CD1c-positive myeloid dendritic cell (primary cell): Measurements from ENCODE around the gene EEPD1.
"Not testable (repeated sequence)": the region's sequence is repeated elsewhere in the genome, so short reads cannot be mapped to it uniquely, and the experiment has no call there.

Experiments
- DNase-seq: peaks from one replicate; pipeline ENCODE4 v3.0.0-alpha.2; 2016; ENCODE audit errors: extremely low spot score

Gene EEPD1

DNA sequence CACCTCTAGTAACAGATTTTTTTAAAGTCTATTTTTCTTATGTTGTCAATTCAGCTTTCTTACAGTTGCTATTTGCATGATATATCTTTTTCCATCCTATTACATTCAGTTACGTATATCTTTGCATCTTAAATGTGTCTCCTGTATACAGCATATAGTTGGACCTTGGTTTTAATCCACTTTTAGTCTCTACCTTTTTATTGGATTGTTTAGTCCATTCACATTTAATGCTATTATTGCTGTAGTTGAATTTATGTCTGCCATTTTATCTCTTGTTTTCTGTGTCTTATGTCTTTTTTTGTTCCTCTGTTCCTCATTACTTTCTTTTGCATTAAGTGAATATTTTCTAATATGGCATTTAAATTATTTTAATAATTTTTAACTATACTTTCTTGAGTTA, 100.6 kb downstream of the EEPD1 start:
- DNase-seq: no peak

DNA sequence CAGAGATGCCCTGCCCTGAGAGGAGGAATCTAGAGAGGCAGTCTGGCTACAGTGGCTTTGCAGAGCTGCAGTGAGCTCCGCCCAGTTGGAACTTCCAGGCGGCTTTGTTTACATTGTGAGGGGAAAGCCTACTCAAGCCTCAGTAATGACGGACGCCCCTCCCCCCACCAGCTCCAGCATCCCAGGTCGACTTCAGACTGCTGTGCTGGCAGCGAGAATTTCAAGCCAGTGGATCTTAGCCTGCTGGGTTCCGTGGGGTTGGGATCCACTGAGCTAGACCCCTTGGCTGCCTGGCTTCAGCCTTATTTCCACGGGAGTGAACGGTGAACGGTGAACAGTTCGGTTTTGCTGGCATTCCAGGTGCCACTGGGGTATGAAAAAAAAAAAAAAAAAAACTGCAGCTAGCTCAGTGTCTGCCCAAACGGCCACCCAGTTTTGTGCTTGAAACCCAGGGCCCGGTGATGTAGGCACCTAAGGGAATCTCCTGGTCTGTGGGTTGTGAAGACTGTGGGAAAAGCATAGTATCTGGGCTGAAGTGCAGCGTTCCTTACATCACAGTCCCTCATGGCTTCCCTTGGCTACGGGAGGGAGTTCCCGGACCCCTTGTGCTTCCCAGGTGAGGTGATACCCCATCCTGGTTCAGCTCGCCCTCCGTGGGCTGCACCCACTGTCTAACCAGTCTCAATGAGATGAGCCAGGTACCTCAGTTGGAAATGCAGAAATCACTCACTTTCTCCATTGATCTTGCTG, 105.6 kb downstream of the EEPD1 start:
- not testable (repeated sequence) for DNase-seq

DNA sequence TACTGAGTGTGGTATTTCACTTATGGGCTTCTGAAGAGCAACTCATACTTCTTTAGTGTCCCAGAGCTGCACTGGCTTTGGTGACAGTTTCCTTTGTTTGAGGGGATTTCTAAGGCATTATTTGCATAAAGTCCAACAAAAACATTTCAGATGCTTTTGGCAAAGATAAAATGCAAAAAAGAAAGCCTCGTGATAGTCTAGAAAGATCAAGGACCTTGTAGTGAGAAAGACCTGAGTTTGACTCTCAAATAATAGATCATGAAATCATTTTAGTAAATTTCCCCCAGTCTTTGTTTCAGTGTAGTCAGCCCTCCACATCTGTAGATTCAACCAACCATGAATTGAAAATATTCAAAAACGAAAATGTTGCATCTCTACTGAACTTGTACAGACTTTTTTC, 107.4 kb downstream of the EEPD1 start:
- DNase-seq: no peak

DNA sequence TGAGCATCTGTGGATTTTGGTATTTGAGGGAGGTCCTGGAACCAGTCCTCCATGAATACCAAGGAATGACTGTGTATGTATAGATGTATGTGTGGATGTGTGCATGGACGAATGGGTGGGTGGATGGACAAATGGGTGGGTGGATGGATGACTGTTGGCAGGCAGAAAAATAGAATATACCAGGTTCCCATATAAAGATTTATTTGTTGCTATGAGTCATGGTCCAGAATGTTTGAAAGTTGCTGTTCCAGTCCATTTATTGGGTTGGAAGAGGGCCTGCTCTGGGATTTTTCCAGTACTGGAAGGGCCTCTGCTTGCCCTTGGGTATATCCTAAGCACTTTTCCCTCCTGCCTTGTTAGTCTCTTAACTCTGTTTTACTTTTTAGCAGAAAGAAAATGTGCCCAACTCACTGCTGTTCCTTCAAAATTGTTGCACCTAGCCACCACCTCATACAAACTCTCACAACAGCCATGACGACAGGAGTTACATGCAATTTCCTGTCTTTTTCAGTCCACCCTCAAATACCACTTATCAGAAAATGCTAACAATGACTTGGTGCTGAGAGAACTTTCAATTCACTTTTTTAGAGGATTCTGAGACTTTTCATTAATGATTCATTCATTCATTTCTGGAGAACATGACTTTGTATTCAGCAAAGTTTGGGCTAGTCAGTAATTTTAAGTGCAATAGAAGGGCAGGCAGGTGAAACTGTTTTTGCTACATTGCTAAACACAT, 108.1 kb downstream of the EEPD1 start:
- DNase-seq: peak; percentile 68

DNA sequence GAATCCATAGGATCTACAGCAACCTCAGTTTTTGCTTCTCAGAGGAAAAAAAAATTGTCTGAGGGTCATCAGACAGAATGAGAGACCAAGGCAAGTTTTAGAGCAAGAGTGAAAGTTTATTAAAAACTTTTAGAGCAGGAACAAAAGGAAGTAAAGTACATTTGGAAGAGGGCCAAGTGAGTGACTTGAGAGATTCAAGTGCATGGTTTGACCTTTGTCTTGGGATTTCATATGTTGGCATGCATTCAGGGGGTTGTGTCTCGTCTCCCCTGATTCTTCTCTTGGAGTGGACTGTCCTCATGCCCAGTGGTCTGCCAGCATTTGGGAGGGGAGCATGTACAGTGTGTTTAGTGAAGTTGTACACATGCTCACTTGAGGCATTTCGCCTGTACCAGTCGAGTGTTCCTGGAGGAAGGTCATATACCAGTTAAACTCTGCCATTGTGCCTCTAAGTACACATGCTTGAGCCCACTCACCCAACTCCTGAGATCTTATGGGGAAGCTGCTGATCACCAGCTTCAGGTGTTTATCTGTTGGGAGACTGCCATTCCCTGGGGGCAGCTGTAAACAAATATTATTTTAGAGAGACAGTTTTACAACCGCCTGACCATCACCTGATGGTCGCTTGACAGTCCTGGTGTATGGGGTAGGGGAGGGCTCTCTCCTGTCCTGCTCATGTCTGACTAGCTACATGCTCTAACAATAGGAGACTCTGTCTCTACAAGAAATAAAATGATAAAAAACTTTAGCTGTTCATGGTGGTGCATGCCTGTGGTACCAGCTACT, 109.4 kb downstream of the EEPD1 start:
- peak; percentile 63 for DNase-seq

DNA sequence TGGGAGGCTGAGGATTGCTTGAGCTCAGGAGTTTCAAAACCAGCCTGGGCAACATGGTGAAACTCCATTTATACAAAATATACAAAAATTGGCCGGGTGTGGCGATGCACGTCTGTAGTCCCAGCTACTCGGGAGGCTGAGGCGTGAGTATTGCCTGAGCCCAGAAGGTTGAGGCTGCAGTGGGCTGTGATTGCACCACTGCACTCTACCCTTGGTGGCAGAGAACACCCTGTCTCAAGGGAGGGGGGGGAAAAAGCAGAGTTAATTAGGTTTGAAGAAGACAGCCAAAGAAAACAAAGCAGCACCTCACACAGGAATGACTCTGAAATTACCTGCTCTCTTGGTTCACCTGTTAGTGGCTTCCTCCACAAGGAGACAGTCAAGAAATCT, 110.0 kb downstream of the EEPD1 start:
- DNase-seq: no peak

DNA sequence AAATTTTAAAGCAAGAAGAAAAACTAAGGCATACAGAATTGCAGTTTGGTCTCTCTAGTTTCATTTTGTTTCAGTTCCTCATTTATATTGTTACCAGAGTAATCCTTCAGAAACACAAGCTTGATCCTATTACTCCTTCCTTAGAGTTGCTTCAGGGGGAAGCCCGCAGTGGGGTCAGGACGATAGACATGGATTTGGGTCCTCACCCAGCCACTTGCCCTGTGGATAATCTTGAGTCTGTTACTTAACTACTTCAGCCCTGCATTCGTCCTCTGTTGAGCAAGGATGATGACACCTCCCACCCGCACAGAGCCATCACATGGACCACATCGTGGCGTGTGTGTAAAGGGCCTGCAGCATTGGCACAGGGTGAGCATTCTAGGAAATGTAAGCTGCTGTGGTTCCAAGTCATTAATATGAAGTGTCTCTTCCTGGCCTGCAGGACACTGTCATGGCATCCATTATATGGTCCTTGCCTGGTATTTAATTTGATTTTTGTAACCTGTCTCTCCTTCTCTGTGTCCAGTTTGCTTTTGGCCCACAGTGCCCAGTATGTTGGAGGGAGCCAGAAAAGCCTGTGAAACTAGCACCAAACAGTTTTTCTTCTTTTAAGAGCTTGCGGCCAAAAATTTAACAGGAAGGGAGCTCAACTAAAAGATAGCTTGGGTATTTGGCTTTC, 111.2 kb downstream of the EEPD1 start:
- peak; percentile 85 for DNase-seq

DNA sequence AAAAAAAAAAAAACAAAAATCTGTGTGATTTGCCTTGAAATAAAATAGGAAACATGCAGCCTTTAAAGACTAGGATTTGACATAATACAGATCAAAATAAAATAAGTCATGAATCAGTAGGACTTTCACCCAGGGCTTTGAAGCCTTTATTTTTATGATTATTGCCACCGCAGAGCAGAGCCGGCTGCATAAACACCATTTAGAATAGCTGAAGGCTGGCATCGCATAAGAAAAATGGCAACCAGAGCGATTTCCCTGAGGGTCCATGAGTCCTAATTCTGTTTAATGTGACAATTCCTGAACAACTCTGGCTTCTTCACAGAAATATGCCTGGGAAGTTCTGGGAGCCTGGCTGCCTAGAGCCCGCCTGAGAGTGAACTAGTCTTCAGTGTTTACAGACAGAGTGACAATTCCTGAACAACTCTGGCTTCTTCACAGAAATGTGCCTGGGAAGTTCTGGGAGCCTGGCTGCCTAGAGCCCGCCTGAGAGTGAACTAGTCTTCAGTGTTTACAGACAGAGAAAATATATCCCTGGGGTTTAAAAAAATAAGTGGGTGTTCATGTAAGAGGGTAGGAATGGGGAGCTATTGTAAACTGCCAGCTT, 112.0 kb downstream of the EEPD1 start:
- DNase-seq: no peak

DNA sequence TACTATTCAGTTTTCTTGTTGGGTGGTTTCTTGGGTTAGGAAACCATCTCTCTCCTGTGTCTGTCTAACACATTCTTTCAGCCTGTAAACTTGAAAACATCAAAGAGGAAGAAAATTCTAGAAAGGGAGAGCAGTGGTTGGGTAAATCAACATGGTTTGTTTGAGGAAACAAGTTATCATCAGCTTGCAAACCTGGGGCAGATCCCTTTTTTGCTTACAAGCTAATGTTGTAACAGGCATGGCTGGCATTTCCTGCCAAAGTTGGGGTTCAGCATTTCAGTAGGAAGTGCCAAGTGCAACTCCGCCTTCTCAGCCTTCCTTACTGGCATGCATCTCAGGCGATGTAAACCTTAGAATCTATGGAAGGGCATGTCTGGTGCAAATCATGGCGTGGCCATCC, 112.6 kb downstream of the EEPD1 start:
- DNase-seq: peak; percentile 79

DNA sequence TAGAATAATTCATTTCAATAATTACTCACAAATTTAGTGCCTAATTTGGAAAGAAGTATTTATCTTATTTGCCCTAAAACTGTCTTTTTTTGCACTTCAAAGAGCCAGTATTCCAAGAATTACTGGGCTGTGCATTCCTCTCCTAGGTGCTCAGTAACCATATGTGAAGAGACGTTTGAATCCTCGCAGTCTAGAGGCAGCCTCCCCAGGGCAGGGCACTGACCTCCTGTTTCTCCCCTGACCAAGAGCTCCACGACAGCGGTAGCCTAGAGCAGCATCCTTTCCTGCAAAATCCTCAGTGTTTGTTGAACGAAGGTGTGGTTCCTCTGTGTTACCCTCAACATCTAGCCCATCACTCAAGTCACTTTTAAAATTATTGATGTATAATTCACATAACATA, 113.1 kb downstream of the EEPD1 start:
- no peak for DNase-seq

DNA sequence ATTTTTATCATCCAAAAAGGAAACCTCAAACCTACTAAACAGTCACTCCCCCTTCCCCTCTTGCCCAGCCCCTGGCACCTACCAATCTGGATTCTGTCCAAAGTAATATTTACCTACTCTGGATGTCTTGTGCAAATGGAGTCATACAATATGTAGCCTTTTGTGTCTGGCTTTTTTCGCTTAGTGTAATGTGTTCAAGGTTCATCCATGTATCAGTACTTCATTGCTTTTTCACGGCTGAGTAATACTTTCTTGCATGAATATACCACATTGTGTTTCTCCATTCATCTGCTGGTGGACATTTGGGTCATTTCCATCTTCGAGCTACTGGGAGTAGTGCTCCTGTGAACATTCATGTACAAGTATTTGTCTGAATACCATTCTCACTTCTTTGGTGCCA, 113.6 kb downstream of the EEPD1 start:
- no peak for DNase-seq

DNA sequence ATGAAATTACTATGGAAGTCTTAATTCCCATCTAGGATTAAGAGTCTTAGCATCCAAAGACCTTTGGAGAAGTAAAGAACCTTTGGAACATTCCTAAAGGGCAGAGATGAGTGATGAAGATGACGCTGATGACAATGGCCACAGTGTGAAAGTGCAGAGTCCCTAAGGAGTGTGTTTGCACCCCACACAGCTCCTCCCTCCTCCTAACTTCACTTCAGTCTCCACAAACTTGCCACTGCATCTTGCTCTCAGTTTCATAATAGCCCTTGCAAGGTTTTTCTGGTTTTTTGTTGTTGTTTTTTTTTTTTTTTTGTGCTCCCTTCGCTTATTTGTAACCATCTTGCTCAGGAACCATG, 119.1 kb downstream of the EEPD1 start:
- DNase-seq: no peak

DNA sequence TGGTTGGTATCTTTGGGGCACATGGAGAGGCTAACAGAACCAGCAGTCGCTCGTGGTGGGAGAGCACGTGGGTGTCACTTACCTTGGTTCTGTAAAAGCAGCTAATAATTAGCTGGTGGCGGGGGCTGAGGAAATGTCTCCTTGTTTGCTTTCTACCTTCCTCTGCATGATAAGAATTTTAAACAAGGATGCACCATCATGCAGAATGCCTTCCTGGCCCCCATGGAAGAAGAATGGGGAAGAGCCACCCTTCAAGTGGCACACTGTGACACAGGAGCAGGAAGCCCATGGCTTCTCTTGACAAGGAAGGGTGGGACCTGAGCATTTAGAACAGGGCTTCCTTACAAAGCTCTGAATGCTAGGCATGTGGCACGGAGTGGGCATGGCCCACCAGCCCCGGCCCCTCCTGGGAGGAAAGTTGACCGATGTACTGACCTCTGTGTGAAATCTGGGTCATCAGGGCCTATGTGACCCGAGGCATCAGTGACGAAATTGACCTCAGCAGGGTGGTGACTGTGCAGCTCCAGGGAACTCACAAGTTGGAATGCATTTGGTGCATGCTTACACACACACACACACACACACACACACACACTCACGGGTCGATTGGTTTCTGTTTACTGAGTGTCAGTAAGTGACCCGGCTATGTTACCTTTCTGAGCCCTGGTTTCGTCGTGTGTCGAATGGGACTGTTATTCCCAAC, 119.7 kb downstream of the EEPD1 start:
- peak; percentile 54 for DNase-seq

DNA sequence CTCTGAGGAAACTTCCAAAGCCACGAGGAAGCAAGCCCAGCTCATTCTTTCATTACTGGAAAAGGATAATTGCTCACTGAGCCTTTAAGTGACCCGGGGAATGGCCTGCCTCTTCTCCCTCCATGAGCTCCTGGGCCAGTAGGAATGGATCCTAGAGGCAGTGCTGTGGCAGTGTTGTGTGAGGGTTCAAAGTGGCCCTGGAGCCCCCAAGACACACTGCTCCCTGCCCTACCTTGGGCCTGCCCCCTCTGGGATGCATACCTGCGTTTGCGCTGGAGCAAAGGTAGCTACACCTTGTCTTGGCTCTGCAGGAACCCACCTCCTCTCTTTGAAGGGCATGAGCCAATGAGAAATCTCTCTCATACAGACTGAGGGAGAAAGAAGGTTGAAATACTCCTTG, 120.8 kb downstream of the EEPD1 start:
- no peak for DNase-seq

DNA sequence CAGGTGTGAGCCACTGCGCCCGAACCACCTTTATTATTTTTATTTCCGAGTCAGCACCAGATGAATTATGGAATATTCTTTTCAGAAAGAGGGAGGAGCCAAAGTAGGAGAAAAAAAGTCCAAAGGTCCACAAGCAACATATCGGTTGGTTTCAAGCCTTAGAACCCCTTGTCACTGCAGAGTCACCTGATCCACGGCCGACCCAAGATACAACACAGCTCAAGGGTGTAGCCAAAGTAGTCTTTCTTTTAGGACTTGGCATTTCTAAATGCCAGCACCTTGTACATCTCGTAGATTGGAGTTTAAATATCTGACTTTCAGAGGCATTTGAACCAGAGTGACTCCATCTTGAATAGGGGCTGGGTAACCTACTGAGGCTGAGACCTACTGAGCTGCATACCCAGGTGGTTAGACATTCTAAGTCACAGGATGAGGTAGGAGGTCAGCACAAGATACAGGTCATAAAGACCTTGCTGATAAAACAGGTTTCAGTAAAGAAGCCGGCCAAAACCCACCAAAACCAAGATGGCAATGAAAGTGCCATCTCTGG, 122.8 kb downstream of the EEPD1 start:
- no peak for DNase-seq

DNA sequence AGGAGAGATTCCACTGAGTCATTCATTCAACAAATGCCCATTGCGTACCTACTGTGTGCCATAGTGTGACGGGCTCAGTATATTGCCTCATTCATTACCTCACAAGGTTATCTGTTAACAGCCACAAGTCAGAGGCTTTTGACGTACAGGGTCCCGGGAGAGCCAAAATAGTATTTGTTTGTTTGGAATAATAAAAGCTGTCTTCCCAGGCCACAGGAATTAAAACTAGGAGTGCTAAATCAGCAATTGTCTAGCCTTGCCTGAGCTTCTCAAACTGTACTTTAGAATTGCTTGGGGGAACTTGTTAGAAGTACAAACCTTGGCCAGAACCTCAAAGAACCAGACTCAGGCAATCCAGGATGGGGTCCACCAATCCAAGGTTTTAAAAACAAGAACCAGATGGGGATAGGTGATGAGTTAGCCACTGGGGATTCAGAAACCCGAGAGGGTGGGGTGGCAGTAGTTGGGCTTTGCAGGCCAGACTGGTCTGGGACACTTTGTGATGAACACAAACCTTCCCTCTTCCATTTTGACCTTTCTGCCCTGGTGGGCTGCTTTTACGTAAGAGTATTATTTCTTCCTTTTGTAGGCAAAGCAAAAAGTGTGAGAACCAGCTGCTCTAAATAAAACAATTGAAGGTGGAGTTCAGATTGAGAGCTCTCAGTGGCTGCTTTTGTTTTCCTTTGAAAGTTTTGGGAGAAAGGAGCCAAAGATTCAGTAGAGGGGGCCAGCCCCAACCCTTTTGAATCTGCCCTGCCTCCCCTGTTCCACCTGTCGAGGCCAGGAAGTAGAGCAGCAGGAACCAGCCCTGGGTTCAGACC, 123.6 kb downstream of the EEPD1 start:
- no peak for DNase-seq

DNA sequence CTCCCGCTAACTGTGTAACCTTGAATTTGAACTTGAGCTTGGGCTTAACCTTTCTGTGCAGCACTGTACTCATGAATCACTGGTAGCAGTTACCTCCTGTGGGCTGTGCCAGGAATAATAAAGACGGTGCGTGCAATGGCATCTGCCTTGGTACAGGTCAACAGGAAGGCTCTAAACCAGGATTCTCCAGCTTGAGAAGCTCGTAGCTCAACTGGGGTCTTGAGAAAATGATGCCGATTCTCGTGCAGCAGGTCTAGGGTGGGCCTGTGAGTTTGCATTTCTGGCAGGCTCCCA, 124.1 kb downstream of the EEPD1 start:
- DNase-seq: no peak

DNA sequence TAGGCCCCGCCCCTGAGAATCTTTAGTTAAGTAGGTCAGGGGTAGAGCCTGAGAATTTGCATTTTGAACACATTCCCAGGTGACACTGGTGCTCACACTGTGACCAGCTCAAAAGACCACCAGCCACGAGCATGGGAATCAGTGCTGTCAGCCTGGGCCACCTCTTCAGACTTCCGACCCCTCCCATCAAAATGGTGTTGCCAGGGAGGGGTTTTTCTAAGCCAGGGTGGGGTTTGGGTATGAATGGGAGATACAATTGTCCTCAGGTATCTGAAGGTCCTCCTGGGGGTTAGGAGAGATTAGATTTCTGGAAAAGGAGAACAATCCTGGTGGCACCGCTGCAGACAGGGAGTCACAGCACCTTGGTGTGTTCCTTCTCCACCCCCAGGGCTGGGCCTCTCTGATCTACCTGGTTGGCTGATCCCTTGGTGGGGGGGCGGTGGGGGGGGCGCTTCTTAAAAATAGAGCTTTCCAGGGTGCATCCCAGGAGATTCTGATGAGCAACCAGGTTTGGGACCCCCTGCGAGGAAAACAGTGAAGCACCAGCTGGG, 125.1 kb downstream of the EEPD1 start:
- no peak for DNase-seq

DNA sequence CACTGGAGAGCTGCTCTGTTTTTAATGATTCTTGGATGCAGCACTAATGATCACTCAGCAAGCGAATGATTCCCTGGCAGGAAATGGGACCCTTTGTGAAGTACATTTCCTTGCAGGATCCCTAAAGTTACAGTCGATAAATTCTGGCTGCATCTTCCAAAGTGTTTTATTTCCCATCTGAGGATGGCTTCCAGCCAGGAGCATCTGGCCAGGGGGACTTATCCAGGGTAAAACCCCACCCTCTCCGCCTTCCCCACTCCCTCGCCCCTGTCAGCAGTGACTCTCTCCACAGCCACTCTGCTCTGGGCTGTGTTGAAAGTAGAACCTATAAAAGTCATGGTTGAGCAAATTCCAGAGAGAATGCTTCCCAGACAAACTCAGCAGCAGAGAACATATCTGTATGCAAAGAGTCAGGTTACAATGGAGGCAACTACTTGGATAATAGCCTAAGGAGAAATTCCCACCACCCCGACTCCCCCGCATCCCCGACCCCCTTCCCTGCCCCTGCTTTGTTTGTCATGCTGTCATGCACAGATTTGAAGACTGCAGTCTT, 125.6 kb downstream of the EEPD1 start:
- no peak for DNase-seq
